Activated CD4-positive, alpha-beta T cell treated with anti-CD3 and anti-CD28 coated beads, Interleukin-2, amount 50 U/mL, for 4 hours (primary cell): Measurements from ENCODE around the gene ATR.
A peak's percentile ranks its signal among the peaks of the same experiment; 100 is the strongest.
"Not testable (repeated sequence)": the region's sequence is repeated elsewhere in the genome, so short reads cannot be mapped to it uniquely, and the experiment has no call there.

ENCODE experiments used
- DNase-seq, 2 experiments: peaks; one replicate each; pipeline ENCODE4 v3.0.0-alpha.2; 2020

The ATR gene

DNA sequence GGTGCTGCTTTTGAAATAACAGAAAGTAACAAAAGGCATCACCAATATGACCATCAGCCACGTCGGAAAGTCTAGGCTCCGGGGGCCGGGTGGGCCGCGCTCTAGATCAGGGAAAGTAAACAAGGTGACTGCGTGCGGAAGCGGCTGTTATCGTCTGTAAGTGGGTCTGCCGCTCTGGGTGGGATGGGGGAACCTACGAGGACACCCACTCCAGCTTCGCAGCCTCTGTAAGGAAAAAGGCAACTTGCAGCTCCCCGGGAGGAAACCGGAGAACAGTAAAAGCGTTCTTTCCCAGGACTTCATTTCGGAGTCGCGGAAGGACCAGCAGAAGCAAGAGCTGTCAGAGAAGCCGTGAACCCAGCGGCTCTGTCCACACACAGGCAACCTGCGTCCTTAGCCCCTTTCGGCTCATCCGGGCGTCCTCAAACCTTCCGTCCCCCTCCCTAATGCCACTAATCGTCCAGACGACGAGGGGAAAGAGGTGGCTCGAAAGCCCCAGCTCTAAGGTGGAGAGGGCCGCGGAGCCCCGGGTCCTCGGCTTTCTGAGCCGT, 131.2 kb downstream of the ATR start:
- DNase-seq: peak; percentile 15

- DNase-seq: no peak
Measured at GRCh38 chr3:142445816-142446254, 132.7 kb downstream of the ATR start.

GRCh38 chr3:142444343-142444742, 134.2 kb downstream of the ATR start:
- DNase-seq: no peak

DNA sequence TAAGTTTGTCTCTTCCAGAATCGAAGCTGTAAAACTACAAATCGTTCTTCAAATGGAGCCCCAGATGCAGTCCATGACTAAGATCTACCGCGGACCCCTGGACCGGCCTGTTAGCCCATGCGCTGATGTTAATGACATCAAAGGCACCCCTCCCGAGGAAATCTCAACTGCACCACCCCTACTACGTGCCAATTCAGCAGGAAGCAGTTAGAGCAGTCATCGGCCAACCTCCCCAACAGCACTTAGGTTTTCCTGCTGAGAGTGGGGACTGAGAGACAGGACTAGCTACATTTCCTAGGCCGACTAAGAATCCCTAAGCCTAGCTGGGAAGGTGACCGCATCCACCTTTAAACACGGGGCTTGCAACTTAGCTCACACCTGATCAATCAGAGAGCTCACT, 135.5 kb downstream of the ATR start:
- not testable (repeated sequence) for DNase-seq

DNA sequence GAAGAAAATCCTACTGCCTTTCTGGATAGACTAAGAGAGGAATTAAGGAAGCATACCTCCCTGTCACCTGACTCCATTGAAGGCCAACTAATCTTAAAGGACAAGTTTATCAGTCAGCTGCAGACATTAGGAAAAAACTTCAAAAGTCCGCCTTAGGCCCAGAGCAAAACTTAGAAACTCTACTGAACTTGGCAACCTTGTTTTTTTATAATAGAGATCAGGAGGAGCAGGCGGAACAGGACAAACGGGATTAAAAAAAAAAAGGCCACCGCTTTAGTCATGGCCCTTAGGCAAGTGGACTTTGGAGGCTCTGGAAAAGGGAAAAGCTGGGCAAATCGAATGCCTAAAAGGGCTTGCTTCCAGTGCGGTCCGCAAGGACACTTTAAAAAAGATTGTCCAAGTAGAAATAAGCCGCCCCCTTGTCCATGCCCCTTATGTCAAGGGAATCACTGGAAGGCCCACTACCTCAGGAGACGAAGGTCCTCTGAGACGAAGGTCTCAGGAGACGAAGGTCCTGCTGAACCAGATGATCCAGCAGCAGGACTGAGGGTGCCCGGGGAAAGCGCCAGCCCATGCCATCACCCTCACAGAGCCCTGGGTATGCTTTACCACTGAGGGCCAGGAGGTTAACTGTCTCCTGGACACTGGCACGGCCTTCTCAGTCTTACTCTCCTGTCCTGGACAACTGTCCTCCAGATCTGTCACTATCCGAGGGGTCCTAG, 138.9 kb downstream of the ATR start:
- DNase-seq: not testable (repeated sequence)

GRCh38 chr3:142438096-142438495, 140.4 kb downstream of the ATR start:
- DNase-seq: not testable (repeated sequence)

GRCh38 chr3:142436951-142437585, 141.5 kb downstream of the ATR start:
- DNase-seq: no peak

DNA sequence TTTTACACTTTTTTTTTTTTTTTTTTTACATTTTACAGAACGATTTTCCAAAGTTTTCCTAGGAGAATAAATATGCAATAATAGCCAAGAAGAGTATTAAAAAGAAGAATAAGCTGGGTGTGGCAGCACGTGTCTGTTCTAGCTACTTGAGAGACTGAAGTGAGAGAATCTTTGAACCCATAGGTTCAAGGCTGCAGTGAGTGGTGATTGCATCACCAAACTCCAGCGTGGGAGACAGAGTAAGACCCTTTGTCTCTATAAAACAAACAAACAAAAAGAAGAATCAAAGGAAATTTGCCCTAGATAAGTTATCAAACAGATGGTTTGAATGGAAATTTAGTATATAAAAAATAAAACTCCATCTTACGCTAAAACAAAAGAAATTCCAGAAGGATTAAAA, 144.0 kb downstream of the ATR start:
- no peak for DNase-seq

- DNase-seq: no peak
Measured at GRCh38 chr3:142433110-142433509, 145.4 kb downstream of the ATR start.

DNA sequence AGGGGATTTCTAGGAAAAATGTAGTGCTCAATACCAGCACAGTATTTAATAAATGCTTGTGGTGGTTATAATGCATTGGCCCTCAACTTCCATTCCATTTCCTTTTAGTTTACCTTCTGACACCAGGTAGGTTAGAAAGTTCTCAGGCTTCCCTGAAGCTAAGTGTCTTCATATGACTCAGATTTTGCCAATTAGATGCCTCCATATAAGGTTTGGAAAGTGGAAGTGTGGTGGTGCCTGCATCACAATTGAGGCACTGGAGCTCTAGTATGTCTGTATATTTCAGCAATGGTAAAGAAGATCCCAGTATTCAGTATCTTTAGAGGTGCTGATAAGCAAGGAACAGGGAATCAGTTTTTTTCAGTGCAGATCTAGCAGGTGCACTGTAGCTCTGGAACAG, 149.0 kb downstream of the ATR start:
- no peak for DNase-seq

DNA sequence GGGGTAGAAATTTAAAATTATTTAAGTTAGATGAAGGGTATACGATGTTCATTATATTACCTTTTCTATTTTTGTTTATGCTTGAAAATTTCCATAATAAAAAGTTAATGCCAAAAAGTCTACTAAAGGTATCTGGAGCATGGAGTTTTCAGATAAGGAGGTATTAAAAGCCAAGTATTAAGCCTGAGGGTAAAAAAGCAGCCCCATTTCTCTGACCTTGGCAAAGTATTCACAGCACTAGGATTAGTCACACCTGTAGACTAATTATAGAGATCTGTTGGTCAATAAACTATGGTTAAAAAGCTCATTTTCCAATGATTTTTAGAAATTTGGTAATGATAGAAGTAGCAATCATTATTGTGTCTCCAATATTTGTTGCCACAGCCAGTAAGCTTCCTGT, 153.8 kb downstream of the ATR start:
- no peak for DNase-seq

- DNase-seq: no peak
Measured at GRCh38 chr3:142418926-142419592, 159.5 kb downstream of the ATR start.

DNA sequence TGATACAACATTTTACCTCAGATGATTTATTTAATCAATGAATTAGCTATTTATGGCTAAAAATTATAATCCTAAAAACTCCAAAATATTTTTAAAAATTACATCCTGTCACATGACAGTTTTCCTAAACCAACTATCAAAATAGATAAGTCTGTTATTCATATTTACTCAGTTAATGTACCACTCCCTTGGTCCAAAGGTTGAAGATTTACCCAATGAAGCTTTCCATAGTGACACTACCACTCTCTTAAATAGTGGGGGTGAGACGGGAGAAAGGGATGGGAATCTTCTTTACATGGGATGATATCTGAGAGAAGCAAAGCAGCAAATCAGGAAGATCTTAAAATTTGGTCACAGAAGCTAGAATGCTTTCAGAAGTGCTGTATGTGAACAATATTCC, 161.2 kb downstream of the ATR start:
- DNase-seq: no peak

DNA sequence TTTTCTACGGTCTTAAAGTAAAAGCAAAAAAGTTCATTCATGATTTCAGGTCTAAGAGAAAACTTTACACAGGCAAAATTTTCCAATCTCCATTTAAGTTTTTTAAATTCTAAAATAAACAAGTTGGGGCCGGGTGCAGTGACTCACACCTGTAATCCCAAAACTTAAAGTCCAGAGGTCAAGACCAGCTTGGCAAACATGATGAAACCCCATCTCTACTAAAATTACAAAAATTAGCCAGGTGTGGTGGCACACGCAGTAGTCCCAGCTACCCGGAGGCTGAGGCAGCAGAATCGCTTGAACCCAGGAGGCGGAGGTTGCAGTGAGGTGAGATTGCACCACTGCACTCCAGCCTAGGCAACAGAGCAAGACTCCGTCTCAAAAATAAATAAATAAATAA, 178.0 kb downstream of the ATR start:
- not testable (repeated sequence) for DNase-seq
